ENCODE measurements around the gene CFB.
"Not testable (repeated sequence)": the region's sequence is repeated elsewhere in the genome, so short reads cannot be mapped to it uniquely, and the experiment has no call there.

GRCh38 chr6:31989363-31989762 lies 43.5 kb downstream of the CFB start:
- not testable (repeated sequence) for TF ChIP-seq CTCF (IDR thresholded peaks at IDR 0.05); ZFX (IDR thresholded peaks at IDR 0.05; ENCODE audit: borderline replicate concordance)

Data from 22Rv1 (cell line).